ENCODE results near the gene RIMS1. TPM values are rescaled to one million over a fixed set of nuclear protein-coding genes. Genes with fewer than 3 reads are reported as not detected.

Gene RIMS1
- total and polyA plus RNA-seq, 2 donors (not counting 3 experiments of a cell fraction or from before 2014, with no cell fraction given) = 0.15 TPM; not detected in 1

DNA sequence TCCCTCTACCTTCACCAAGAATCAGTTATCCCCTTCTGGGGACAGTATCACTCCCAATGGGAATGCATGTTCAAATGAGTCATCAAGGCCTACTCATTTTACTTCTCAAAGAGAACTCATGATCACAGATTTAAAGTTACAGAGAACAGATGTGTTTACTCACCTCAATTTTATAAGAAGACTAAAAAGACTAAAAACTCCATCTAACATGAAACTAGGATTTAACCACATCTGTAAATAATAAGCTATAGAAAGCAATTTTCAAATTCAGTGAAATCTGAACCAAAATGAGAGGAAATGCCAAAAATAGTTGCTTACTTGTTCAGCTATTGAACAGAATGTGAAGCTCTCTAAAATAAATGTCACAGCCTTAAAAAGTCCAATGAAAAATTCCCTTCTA, 435.4 kb downstream of the RIMS1 start:
- Histone ChIP-seq H3K27me3 (ENCODE audit: control insufficient read depth in 2 of 2, insufficient read depth in 2 of 2, low read length in 2 of 2) (no peaks in the 10 kb centered on the region), H3K36me3 (ENCODE audit: control insufficient read depth in 2 of 2, extremely low read depth in 1 of 2, insufficient read depth in 2 of 2, low read length in 2 of 2) (no peaks in the 10 kb centered on the region), H3K27ac (ENCODE audit: insufficient read depth, low read depth, low read length) (no peak overlapping the region), H3K9ac (replicated peaks; ENCODE audit: extremely low read depth, insufficient read depth, low read length) (no peak overlapping the region), H4K20me1 (replicated peaks; ENCODE audit: control insufficient read depth, extremely low read depth, insufficient read depth, low read length) (no peaks in the 10 kb centered on the region), H3K9me1 (replicated peaks; ENCODE audit: control insufficient read depth, extremely low read depth, insufficient read depth, low read length) (no peaks in the 10 kb centered on the region), H3K4me1 (ENCODE audit: control insufficient read depth, extremely low read depth, insufficient read depth, low read length) (no peaks in the 10 kb centered on the region), H3K4me2 (ENCODE audit: insufficient read depth, low read length) (no peak overlapping the region), H3K79me2 (ENCODE audit: control insufficient read depth, insufficient read depth, low read length) (no peaks in the 10 kb centered on the region), H3K9me3 (replicated peaks; ENCODE audit: control insufficient read depth, insufficient read depth, low read length) (no peaks in the 10 kb centered on the region), H3K4me3 (replicated peaks in 1 of 3; ENCODE audit: insufficient read depth in 1 of 3, low read depth in 1 of 3, low read length in 3 of 3) (no peak overlapping the region), H2AFZ (ENCODE audit: low read depth, low read length) (no peak overlapping the region)
- DNase-seq (ENCODE audit: low read depth, low spot score) (peak; percentile 2), FAIRE-seq (no peak)
- peak; percentile 37 for TF ChIP-seq FOS (IDR thresholded peaks at IDR 0.05; ENCODE audit: borderline replicate concordance, insufficient read depth, low read length)
- TF ChIP-seq, protein P1, sequence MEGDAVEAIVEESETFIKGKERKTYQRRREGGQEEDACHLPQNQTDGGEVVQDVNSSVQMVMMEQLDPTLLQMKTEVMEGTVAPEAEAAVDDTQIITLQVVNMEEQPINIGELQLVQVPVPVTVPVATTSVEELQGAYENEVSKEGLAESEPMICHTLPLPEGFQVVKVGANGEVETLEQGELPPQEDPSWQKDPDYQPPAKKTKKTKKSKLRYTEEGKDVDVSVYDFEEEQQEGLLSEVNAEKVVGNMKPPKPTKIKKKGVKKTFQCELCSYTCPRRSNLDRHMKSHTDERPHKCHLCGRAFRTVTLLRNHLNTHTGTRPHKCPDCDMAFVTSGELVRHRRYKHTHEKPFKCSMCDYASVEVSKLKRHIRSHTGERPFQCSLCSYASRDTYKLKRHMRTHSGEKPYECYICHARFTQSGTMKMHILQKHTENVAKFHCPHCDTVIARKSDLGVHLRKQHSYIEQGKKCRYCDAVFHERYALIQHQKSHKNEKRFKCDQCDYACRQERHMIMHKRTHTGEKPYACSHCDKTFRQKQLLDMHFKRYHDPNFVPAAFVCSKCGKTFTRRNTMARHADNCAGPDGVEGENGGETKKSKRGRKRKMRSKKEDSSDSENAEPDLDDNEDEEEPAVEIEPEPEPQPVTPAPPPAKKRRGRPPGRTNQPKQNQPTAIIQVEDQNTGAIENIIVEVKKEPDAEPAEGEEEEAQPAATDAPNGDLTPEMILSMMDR (IDR thresholded peaks at IDR 0.05; ENCODE audit: extremely low read depth in 1 of 2, insufficient read depth in 1 of 2, low read depth in 1 of 2, low read length in 2 of 2) = no peak
- no peak for TF ChIP-seq JUN (IDR thresholded peaks at IDR 0.05; ENCODE audit: borderline replicate concordance, insufficient read depth, insufficient read length, low read depth)
- dilution Hi-C loops (cut with MboI; ENCODE audit: extremely low pct_ligation_motif_present, low sequenced_read_pairs) (no loop called here), intact Hi-C loops (cut with micrococcal nuclease) (no loop called here)
- ChIA-PET POLR2A (no interaction called here), CTCF (interaction anchor here (1.4 kb wide), 1 partner anchor 21 kb away, joined by 4 read pairs; no protein-coding TSS in a partner anchor)
- no TSS peak for BruUV-seq (replicated peaks)

DNA sequence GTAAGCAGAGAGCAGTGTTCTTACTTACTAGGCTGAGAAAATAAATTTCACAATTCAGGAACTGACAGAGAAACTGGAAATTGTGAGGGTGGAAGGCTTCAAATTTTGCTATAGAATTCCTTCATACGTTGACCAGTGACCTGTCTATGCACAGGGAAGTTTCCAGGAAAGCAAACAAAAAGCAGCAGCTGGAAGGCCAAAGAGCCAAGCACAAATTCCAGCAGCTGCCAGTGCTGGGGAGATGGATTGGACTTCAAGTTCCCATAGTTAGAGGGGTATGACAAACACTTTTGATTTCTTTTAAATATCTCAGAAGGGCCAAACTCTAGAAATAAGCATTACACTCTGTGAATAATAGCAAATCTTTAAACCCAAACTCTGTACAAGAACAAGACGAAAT, 436.4 kb downstream of the RIMS1 start:
- H3K9me3 ChIP-seq (replicated peaks; ENCODE audit: control insufficient read depth, insufficient read depth, low read length) = no peaks in the 10 kb centered on the region
- H3K4me3 ChIP-seq (replicated peaks in 1 of 3; ENCODE audit: insufficient read depth in 1 of 3, low read depth in 1 of 3, low read length in 3 of 3) = no peak overlapping the region
- H3K27ac ChIP-seq (ENCODE audit: insufficient read depth, low read depth, low read length) = no peak overlapping the region
- FAIRE-seq (no peak), DNase-seq (ENCODE audit: low read depth, low spot score) (no peak)
- H2AFZ ChIP-seq (ENCODE audit: low read depth, low read length) = no peak overlapping the region
- no peak overlapping the region for H3K4me2 ChIP-seq (ENCODE audit: insufficient read depth, low read length)
- no peaks in the 10 kb centered on the region for H4K20me1 ChIP-seq (replicated peaks; ENCODE audit: control insufficient read depth, extremely low read depth, insufficient read depth, low read length)
- POLR2A ChIA-PET = no interaction called here
- no peaks in the 10 kb centered on the region for H3K9me1 ChIP-seq (replicated peaks; ENCODE audit: control insufficient read depth, extremely low read depth, insufficient read depth, low read length)
- no peak overlapping the region for H3K9ac ChIP-seq (replicated peaks; ENCODE audit: extremely low read depth, insufficient read depth, low read length)
- dilution Hi-C loops (cut with MboI; ENCODE audit: extremely low pct_ligation_motif_present, low sequenced_read_pairs) (no loop called here), intact Hi-C loops (cut with micrococcal nuclease) (no loop called here)
- no peak for TF ChIP-seq GATA2 (IDR thresholded peaks at IDR 0.05; ENCODE audit: insufficient read depth, insufficient read length, low read depth, low read length)
- no peak for TF ChIP-seq FOS (IDR thresholded peaks at IDR 0.05; ENCODE audit: borderline replicate concordance, insufficient read depth, low read length)
- no peak for TF ChIP-seq EZH2 (IDR thresholded peaks at IDR 0.05; ENCODE audit: borderline replicate concordance, low read depth, low read length, severe bottlenecking)
- TF ChIP-seq POLR2A (IDR thresholded peaks at IDR 0.05; ENCODE audit: low read depth, low read length) = no peak
- no peak for TF ChIP-seq JUN (IDR thresholded peaks at IDR 0.05; ENCODE audit: borderline replicate concordance, insufficient read depth, insufficient read length, low read depth)
- TF ChIP-seq, protein P2, sequence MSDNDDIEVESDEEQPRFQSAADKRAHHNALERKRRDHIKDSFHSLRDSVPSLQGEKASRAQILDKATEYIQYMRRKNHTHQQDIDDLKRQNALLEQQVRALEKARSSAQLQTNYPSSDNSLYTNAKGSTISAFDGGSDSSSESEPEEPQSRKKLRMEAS (IDR thresholded peaks at IDR 0.05; ENCODE audit: insufficient read depth, insufficient read length) = no peak
- no peaks in the 10 kb centered on the region for H3K4me1 ChIP-seq (ENCODE audit: control insufficient read depth, extremely low read depth, insufficient read depth, low read length)
- H3K27me3 ChIP-seq (ENCODE audit: control insufficient read depth in 2 of 2, insufficient read depth in 2 of 2, low read length in 2 of 2) = no peaks in the 10 kb centered on the region
- no peaks in the 10 kb centered on the region for H3K79me2 ChIP-seq (ENCODE audit: control insufficient read depth, insufficient read depth, low read length)
- H3K36me3 ChIP-seq (ENCODE audit: control insufficient read depth in 2 of 2, extremely low read depth in 1 of 2, insufficient read depth in 2 of 2, low read length in 2 of 2) = no peaks in the 10 kb centered on the region
- CTCF ChIA-PET = interaction anchor here (1.4 kb wide), 1 partner anchor 20 kb away, joined by 4 read pairs; no protein-coding TSS in a partner anchor
- no TSS peak for BruUV-seq (replicated peaks)
